ENCODE results near the gene DYNC2H1.

The DYNC2H1 gene

DNA sequence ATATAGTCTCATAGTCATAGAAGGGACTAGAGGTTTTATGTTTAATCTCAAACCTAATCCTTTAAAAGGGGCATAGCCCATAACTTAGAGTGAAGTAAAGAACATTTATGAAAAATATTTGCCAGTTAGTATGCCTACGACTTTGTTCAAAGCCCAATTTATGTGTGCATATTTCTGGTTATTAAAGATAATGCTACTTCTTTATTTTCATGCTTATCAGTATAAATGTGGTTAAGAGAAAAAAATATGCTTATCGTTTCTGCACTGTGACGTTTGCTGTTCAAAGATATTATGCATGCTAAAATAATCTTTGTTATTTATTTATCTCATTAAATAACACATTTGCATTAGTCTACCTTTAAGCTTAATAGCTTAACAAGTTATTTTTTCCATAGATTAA, 343.9 kb downstream of the DYNC2H1 start:
- H3K4me3 ChIP-seq (ENCODE audit: extremely low read depth, insufficient read depth, low read length, poor library complexity, severe bottlenecking) = no peak overlapping the region
- no peaks in the 10 kb centered on the region for H3K36me3 ChIP-seq (ENCODE audit: control insufficient read depth, insufficient read depth, low read length)
- WGBS, 2 experiments (ENCODE audit: insufficient coverage in 2 of 2) = no CpG with 5 or more reads among the region's 3 CpGs
- H3K27ac ChIP-seq (ENCODE audit: low read depth, low read length, severe bottlenecking) = no peak overlapping the region
- no peaks in the 10 kb centered on the region for H3K4me1 ChIP-seq (ENCODE audit: control insufficient read depth, insufficient read depth, low read length, poor library complexity, severe bottlenecking)
- no peaks in the 10 kb centered on the region for H3K9me3 ChIP-seq (ENCODE audit: control insufficient read depth, low read length)

- H3K36me3 ChIP-seq (ENCODE audit: control insufficient read depth, insufficient read depth, low read length) = no peaks in the 10 kb centered on the region
- no peaks in the 10 kb centered on the region for H3K9me3 ChIP-seq (ENCODE audit: control insufficient read depth, low read length)
- 83% methylated on average over 1 of the region's 4 CpGs; no CpG with 5 or more reads in 1 of the 2 experiments for WGBS, 2 experiments (ENCODE audit: insufficient coverage in 2 of 2)
- no peak overlapping the region for H3K4me3 ChIP-seq (ENCODE audit: extremely low read depth, insufficient read depth, low read length, poor library complexity, severe bottlenecking)
- H3K4me1 ChIP-seq (ENCODE audit: control insufficient read depth, insufficient read depth, low read length, poor library complexity, severe bottlenecking) = no peaks in the 10 kb centered on the region
- no peak overlapping the region for H3K27ac ChIP-seq (ENCODE audit: low read depth, low read length, severe bottlenecking)
Measured at GRCh38 chr11:103453915-103454709, 344.9 kb downstream of the DYNC2H1 start.

DNA sequence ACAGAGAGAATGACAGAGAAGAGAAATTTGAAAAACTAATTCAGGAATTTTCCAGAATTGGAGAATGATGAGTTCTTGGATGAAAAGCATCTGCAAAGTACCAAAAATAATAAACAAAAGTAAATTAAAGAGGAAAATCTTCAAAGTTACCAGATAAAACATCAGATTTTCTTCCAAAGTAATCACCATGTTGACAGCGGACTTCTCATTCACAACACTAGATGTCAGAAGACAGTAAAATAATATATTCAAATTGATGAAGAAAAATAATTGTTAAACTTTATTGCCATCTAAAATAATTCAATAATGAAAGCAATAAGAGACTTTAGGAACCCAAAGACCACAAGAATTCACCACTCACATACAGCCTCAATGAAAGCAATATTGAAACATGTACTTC, 355.2 kb downstream of the DYNC2H1 start:
- no peak overlapping the region for H3K4me3 ChIP-seq (ENCODE audit: extremely low read depth, insufficient read depth, low read length, poor library complexity, severe bottlenecking)
- H3K27ac ChIP-seq (ENCODE audit: low read depth, low read length, severe bottlenecking) = no peak overlapping the region
- H3K4me1 ChIP-seq (ENCODE audit: control insufficient read depth, insufficient read depth, low read length, poor library complexity, severe bottlenecking) = no peaks in the 10 kb centered on the region
- H3K36me3 ChIP-seq (ENCODE audit: control insufficient read depth, insufficient read depth, low read length) = no peaks in the 10 kb centered on the region
- H3K9me3 ChIP-seq (ENCODE audit: control insufficient read depth, low read length) = no peaks in the 10 kb centered on the region
- no CpG with 5 or more reads among the region's 1 CpG for WGBS, 2 experiments (ENCODE audit: insufficient coverage in 2 of 2)

GRCh38 chr11:103465555-103466140, 356.4 kb downstream of the DYNC2H1 start:
- H3K9me3 ChIP-seq (ENCODE audit: control insufficient read depth, low read length) = no peaks in the 10 kb centered on the region
- WGBS, 2 experiments (ENCODE audit: insufficient coverage in 2 of 2) = 73 to 100% methylated on average over 1 of the region's 3 CpGs
- H3K4me1 ChIP-seq (ENCODE audit: control insufficient read depth, insufficient read depth, low read length, poor library complexity, severe bottlenecking) = no peaks in the 10 kb centered on the region
- H3K4me3 ChIP-seq (ENCODE audit: extremely low read depth, insufficient read depth, low read length, poor library complexity, severe bottlenecking) = no peak overlapping the region
- no peaks in the 10 kb centered on the region for H3K36me3 ChIP-seq (ENCODE audit: control insufficient read depth, insufficient read depth, low read length)
- no peak overlapping the region for H3K27ac ChIP-seq (ENCODE audit: low read depth, low read length, severe bottlenecking)

DNA sequence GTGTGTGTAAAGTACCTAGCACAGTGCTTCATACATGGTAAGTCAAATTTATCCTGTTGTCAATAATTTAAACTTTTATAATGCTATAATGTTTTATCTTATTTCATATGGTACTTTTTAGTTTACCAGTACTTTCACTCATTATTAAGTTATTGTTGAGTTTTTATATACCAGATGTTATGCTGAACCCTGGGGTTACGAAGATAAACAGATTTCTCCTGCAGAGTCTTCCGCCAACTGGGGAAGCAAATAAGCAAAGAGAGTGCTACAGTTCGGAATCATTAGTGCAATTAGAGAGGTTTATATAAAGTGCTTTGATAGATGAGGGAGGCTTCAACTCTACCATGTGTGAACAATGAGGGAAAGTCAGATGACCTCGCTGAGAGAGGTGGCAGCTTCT, 362.3 kb downstream of the DYNC2H1 start:
- no peaks in the 10 kb centered on the region for H3K4me1 ChIP-seq (ENCODE audit: control insufficient read depth, insufficient read depth, low read length, poor library complexity, severe bottlenecking)
- 97 to 100% methylated on average over 3 of the region's 4 CpGs for WGBS, 2 experiments (ENCODE audit: insufficient coverage in 2 of 2)
- H3K27ac ChIP-seq (ENCODE audit: low read depth, low read length, severe bottlenecking) = no peak overlapping the region
- H3K36me3 ChIP-seq (ENCODE audit: control insufficient read depth, insufficient read depth, low read length) = no peaks in the 10 kb centered on the region
- no peak overlapping the region for H3K4me3 ChIP-seq (ENCODE audit: extremely low read depth, insufficient read depth, low read length, poor library complexity, severe bottlenecking)
- no peaks in the 10 kb centered on the region for H3K9me3 ChIP-seq (ENCODE audit: control insufficient read depth, low read length)

GRCh38 chr11:103476874-103477273, 367.6 kb downstream of the DYNC2H1 start:
- WGBS, 2 experiments (ENCODE audit: insufficient coverage in 2 of 2) = no CpG with 5 or more reads among the region's 2 CpGs

DNA sequence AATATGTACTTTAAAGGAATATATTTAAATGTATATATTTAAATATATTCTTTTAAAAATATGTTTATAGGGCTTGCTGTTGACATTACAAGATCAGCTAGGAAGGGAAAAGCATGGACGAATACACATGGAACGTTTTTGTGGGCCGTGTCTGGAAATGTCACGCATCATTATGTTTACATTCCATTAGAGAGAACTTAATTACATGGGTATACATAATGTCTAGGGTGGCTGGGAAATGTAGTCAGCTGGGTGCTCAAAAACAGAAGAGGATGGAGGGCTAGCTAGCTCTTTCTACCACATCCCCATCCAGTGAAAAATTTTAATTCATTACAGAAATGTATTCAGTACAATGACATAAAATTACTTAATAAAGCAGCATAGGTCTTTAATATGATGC, 371.2 kb downstream of the DYNC2H1 start:
- WGBS, 2 experiments (ENCODE audit: insufficient coverage in 2 of 2) = no CpG with 5 or more reads among the region's 4 CpGs
- H3K36me3 ChIP-seq (ENCODE audit: control insufficient read depth, insufficient read depth, low read length) = no peaks in the 10 kb centered on the region
- H3K4me3 ChIP-seq (ENCODE audit: extremely low read depth, insufficient read depth, low read length, poor library complexity, severe bottlenecking) = no peak overlapping the region

More at GRCh38 chr11:103476874-103477273, 367.6 kb downstream of the DYNC2H1 start:
- H3K4me3 ChIP-seq (ENCODE audit: extremely low read depth, insufficient read depth, low read length, poor library complexity, severe bottlenecking) = no peak overlapping the region
- no peaks in the 10 kb centered on the region for H3K9me3 ChIP-seq (ENCODE audit: control insufficient read depth, low read length)
- no peak overlapping the region for H3K27ac ChIP-seq (ENCODE audit: low read depth, low read length, severe bottlenecking)
- H3K36me3 ChIP-seq (ENCODE audit: control insufficient read depth, insufficient read depth, low read length) = no peaks in the 10 kb centered on the region
- H3K4me1 ChIP-seq (ENCODE audit: control insufficient read depth, insufficient read depth, low read length, poor library complexity, severe bottlenecking) = no peaks in the 10 kb centered on the region

GRCh38 chr11:103483996-103484395, 374.8 kb downstream of the DYNC2H1 start:
- Histone ChIP-seq H3K4me3 (ENCODE audit: extremely low read depth, insufficient read depth, low read length, poor library complexity, severe bottlenecking) (no peak overlapping the region), H3K27ac (ENCODE audit: low read depth, low read length, severe bottlenecking) (no peak overlapping the region), H3K36me3 (ENCODE audit: control insufficient read depth, insufficient read depth, low read length) (no peaks in the 10 kb centered on the region), H3K9me3 (ENCODE audit: control insufficient read depth, low read length) (peaks cover 3% of the 10 kb centered on the region), H3K4me1 (ENCODE audit: control insufficient read depth, insufficient read depth, low read length, poor library complexity, severe bottlenecking) (no peaks in the 10 kb centered on the region)

More for the DNA sequence above, 371.2 kb downstream of the DYNC2H1 start:
- Histone ChIP-seq H3K4me1 (ENCODE audit: control insufficient read depth, insufficient read depth, low read length, poor library complexity, severe bottlenecking) (no peaks in the 10 kb centered on the region), H3K9me3 (ENCODE audit: control insufficient read depth, low read length) (no peaks in the 10 kb centered on the region), H3K27ac (ENCODE audit: low read depth, low read length, severe bottlenecking) (no peak overlapping the region)

DNA sequence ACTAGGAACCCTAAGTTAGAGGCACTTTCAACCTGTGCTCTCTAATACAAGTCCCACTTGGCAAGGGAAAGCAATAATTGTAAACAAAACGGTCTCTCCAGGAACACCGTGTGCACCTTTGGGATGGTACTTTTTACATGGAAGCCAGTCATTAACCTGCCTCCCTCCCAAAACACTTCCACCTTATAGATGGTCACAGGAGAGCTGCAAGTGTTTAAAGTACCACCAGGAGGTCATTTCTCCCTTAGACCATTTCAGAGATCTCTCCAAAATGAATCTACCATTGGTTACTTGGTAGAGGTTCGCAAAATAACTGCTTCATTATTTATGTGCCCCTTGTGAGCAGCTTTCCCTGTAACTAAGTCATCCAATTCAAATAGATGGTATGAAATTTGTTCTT, 375.3 kb downstream of the DYNC2H1 start:
- no peaks in the 10 kb centered on the region for H3K36me3 ChIP-seq (ENCODE audit: control insufficient read depth, insufficient read depth, low read length)
- no peak overlapping the region for H3K4me3 ChIP-seq (ENCODE audit: extremely low read depth, insufficient read depth, low read length, poor library complexity, severe bottlenecking)
- 83 to 93% methylated on average over 2 of the region's 3 CpGs for WGBS, 2 experiments (ENCODE audit: insufficient coverage in 2 of 2)

GRCh38 chr11:103486604-103487003, 377.4 kb downstream of the DYNC2H1 start:
- Histone ChIP-seq H3K27ac (ENCODE audit: low read depth, low read length, severe bottlenecking) (no peak overlapping the region), H3K9me3 (ENCODE audit: control insufficient read depth, low read length) (peaks cover 15% of the 10 kb centered on the region), H3K4me3 (ENCODE audit: extremely low read depth, insufficient read depth, low read length, poor library complexity, severe bottlenecking) (no peak overlapping the region), H3K36me3 (ENCODE audit: control insufficient read depth, insufficient read depth, low read length) (no peaks in the 10 kb centered on the region), H3K4me1 (ENCODE audit: control insufficient read depth, insufficient read depth, low read length, poor library complexity, severe bottlenecking) (no peaks in the 10 kb centered on the region)
- no CpG with 5 or more reads among the region's 5 CpGs for WGBS, 2 experiments (ENCODE audit: insufficient coverage in 2 of 2)

More for the DNA sequence above, 375.3 kb downstream of the DYNC2H1 start:
- peaks cover 7% of the 10 kb centered on the region for H3K9me3 ChIP-seq (ENCODE audit: control insufficient read depth, low read length)
- H3K4me1 ChIP-seq (ENCODE audit: control insufficient read depth, insufficient read depth, low read length, poor library complexity, severe bottlenecking) = no peaks in the 10 kb centered on the region
- no peak overlapping the region for H3K27ac ChIP-seq (ENCODE audit: low read depth, low read length, severe bottlenecking)

DNA sequence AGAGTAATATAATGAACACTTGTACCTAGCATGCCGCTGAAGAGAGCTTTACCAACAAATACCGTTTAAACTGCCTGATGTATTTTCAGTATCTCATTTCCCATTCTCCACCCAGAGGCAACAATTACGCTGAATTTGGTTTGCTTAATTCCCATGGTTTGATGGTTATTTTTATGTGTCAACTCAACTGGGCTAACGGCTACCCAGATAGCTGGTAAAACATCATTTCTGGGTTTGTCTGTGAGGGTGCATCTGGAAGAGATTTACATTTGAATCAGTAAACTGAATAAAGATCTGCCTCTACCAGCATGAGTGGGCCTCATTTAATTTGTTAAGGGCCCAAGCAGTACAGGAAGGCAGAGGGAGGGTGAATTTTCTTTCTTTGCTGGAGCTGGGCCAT, 377.9 kb downstream of the DYNC2H1 start:
- Histone ChIP-seq H3K27ac (ENCODE audit: low read depth, low read length, severe bottlenecking) (no peak overlapping the region), H3K36me3 (ENCODE audit: control insufficient read depth, insufficient read depth, low read length) (no peaks in the 10 kb centered on the region), H3K4me3 (ENCODE audit: extremely low read depth, insufficient read depth, low read length, poor library complexity, severe bottlenecking) (no peak overlapping the region), H3K4me1 (ENCODE audit: control insufficient read depth, insufficient read depth, low read length, poor library complexity, severe bottlenecking) (no peaks in the 10 kb centered on the region), H3K9me3 (ENCODE audit: control insufficient read depth, low read length) (peaks cover 15% of the 10 kb centered on the region)
- 88% methylated on average over 1 of the region's 4 CpGs for WGBS, 2 experiments (ENCODE audit: insufficient coverage in 2 of 2)
